GM08714 (cell line): ENCODE results near the gene UPK2.
A peak's percentile ranks its signal among the peaks of the same experiment; 100 is the strongest.
"Not testable (repeated sequence)": the region's sequence is repeated elsewhere in the genome, so short reads cannot be mapped to it uniquely, and the experiment has no call there.

ENCODE experiments used
- H3K4me3 ChIP-seq: fragments of 200-500 bp; sonication (Bioruptor generic); 2 replicates; pipeline ENCODE4 v1.5.1; 2014; ENCODE audit warnings: mild to moderate bottlenecking, low read length, inconsistent platforms
- ZNF274 ChIP-seq: IDR thresholded peaks from 2 replicates; pipeline ENCODE4 v1.6.1; 2012; ENCODE audit warnings: mild to moderate bottlenecking, low read depth, low read length

The UPK2 gene

DNA sequence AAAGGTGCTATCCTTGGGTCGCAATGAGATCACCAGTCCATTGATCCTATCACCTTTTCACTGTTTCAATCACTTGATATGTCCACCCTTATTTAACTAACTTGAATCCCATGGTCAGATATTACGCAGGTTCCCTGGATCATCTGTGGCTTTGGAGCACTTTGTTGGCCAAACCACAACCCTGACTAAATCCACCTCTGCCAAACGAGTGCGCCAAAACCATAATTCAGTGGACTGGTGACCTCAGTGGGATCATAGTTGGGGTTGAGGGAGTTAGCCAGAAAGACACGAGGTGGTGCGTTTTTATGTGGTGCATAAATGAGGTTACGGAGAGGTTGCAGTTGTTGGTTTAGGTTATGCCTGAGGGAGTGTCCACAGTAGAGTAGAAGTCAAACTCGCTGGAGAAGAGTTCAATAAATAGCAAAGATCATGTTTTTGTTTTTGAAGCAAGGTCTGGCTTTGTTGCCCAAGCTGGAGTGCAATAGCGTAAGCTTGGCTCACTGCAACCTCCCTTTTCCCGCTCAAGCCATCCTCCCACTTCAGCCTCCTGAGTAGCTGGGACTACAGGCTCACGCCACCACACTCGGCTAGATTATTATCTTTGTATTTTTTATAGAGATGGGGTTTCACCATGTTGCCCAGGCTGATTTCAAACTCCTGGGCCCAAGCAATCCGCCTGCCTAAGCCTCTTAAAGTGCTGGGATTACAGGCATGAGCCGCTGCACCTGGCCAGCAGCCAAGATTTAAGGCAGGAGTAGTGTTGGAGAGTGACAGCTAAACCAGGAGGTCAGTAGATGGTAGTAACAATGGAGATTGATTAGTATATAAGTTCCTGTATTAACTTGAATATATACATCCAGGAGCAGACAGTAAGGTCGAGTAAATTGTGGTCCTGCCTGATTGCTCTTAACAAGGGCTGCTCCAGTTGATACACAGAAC is 19.9 kb downstream of the UPK2 start:
- TF ChIP-seq ZNF274, result no peak
- H3K4me3 ChIP-seq, result no peak overlapping the region

- no peak overlapping the region for H3K4me3 ChIP-seq
- no peak for TF ChIP-seq ZNF274
These were observed 23.3 kb downstream of the UPK2 start for GRCh38 chr11:118979434-118979833.

- H3K4me3 ChIP-seq, result no peak overlapping the region
- no peak for TF ChIP-seq ZNF274
These were observed 24.2 kb downstream of the UPK2 start for GRCh38 chr11:118980191-118980881.

DNA sequence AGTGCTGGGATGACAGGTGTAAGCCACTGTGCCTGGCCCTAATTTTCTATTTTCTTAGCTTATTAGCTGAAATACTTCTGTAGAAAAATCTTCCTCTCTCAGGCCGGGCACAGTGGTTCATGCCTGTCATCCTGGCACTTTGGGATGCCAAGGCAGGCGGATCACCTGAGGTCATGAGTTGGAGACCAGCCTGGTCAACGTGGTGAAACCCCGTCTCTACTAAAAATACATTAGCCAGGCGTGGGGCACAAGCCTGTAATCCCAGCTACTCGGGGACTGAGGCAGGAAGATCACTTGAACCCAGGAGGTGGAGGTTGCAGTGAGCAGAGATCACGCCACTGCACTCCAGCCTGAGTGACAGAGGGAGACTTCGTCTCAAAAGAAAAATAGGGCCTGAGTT is 28.2 kb downstream of the UPK2 start:
- H3K4me3 ChIP-seq, result not testable (repeated sequence)

DNA sequence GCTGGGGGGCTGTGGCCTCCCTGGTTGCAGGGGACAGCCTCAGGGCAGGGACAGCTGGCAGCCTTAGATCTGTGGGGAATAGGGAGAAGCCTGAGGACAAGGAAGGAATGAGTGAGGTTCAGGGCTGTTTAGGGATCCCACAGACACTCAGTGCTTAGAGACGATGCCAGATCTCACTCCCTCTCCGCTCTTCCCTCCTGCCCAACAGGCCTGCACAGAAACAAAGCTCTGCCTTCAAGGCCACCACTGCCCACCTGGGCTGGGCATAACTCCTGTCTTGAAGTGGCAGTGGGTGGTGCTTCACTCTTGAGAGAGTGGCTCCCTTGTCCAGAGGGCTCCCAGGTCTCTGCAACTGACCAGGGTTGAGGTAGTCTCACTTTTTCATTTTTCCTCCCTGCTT is 28.7 kb downstream of the UPK2 start:
- no peak overlapping the region for H3K4me3 ChIP-seq
- TF ChIP-seq ZNF274, result no peak

DNA sequence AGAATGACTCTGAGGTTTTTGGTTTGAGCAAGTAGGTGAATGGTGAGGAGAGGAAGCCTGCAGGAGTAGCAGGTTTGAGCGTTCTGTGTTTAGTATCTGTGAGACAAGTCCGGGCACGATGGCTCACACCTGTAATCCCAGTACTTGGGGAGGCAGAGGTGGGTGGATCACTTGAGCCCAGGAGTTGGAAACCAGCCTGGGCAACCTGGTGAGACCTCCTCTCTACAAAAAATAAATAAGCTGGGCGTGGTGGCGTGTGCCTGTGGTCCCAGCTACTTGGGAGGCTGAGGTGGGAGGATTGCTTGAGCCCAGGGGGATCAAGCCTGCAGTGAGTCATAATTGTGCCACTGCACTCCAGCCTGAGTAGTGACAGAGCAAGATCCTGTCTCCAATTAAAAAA is 32.2 kb downstream of the UPK2 start:
- TF ChIP-seq ZNF274, result no peak
- no peak overlapping the region for H3K4me3 ChIP-seq

- not testable (repeated sequence) for H3K4me3 ChIP-seq
These were observed 35.5 kb downstream of the UPK2 start for GRCh38 chr11:118991486-118992038.

DNA sequence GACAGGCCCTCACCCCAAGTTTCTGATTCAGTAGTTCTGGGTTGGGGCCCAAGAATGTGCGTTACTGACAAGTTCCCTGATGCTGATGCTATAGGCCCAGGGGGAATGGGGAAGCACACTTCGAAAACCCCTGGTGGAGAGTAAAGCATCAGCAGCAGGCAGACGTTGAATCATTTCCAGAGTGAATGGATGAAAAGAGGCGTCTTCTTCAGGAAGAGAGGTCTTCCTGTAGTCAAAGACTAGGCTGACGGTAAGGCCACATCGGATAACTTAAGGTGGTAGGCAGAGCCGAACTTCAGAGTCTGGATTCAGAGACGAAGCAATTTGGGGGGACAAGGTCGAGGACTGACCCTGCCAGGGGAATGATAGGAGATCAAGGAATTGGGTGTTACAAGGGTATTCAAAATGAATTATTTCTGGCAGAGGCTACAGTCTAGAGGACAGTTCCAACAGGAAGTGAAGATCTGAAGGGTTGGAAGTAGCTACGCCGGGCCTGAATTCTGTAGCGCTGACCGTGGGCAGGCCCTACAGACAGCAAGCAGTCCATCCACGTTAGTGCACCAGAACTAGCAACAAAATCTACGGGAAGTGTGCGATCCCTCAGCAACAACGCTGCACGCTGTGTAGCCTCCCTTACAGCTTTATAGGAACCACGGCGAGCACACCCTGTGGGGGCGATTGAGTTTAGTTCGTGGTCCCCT is 41.0 kb downstream of the UPK2 start:
- peak overlapping the region; percentile 88 for H3K4me3 ChIP-seq
- no peak for TF ChIP-seq ZNF274

- peak within 1 kb of the TSS; percentile 88 for H3K4me3 ChIP-seq
- no peak for TF ChIP-seq ZNF274
These were observed 41.7 kb downstream of the UPK2 start, which contains the start of gene CENATAC for GRCh38 chr11:118997627-118998387. Gene CENATAC, plus strand, starts transcription at chr11:118998138. Its CDS starts 60 bp downstream, at chr11:118998198.

GRCh38 chr11:118998388-118998717 is 42.3 kb downstream of the UPK2 start:
- H3K4me3 ChIP-seq, result peak overlapping the region; percentile 88

DNA sequence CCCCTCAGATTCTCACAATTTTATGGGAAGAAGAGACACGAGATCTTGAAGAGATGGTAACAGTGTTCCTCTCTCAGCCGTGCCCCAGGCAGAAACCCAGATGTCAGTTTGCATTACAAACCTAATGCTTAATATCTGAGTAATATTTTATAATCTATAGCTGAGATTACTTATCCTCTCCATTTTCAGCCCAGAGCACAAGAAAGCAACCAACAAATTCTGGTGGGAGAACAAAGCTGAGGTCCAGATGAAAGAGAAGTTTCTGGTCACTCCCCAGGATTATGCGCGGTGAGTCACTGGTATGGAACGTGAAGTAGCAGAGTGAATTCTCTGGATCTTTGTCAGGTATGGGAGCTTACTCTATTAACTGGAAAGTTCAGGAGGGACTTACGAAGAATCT is 42.7 kb downstream of the UPK2 start:
- TF ChIP-seq ZNF274, result no peak
- H3K4me3 ChIP-seq, result peak overlapping the region; percentile 88

More at GRCh38 chr11:118998388-118998717, 42.3 kb downstream of the UPK2 start:
- no peak for TF ChIP-seq ZNF274

DNA sequence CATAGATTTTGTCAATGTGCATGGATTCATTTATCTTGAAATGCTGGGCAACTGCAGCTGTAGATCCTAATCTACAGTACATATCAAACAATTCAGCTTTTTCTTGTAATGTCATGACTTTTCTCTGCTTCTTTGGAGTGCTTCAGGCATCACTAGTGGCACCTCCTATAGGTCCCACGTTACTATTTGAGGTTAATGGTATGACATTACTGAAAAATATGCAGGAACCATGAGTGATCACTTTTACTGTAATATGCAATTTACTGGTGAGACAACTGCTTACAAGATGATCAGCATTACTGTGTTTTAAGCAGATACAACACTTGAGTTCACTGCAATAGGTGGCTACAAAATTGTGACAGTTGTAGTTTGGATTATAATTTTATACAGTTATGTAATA is 44.8 kb downstream of the UPK2 start:
- H3K4me3 ChIP-seq, result no peak overlapping the region
- TF ChIP-seq ZNF274, result no peak

DNA sequence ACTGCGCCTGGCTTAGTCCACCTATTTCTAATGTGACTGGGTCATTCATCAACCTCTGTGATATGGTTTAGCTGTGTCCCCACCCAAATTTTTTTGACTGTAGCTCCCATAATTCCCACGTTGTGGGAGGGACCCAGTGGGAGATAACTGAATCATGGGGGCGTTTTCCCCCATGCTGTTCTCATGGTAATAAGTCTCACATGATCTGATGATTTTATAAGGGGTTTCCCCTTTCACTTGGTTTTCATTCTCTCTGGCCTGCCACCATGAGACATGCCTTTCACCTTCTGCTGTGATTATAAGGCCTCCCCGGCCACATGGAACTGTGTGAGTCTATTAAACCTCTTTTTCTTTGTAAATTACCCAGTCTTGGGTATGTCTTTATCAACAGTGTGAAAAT is 50.6 kb downstream of the UPK2 start:
- no peak overlapping the region for H3K4me3 ChIP-seq
- TF ChIP-seq ZNF274, result no peak
